ENCODE measurements around the gene PAGE2. TPM values are rescaled to one million over a fixed set of nuclear protein-coding genes. Genes with fewer than 3 reads are reported as not detected.

Gene PAGE2
- total RNA-seq = not detected

GRCh38 chrX:55088795-55089489 lies at the start of gene PAGE2:
TSS of gene PAGE2 (plus strand) at chrX:55089018. CDS start at chrX:55090021, 1,003 bp downstream.

GRCh38 chrX:55074851-55075467 lies 13.9 kb upstream of the PAGE2 start, which contains the start of gene PAGE2B:
TSS of gene PAGE2B (plus strand) at chrX:55075030. CDS start at chrX:55076042, 1,012 bp downstream.

Other genes with a start within 250 kb of the PAGE2 start
- gene TRO, start 168.2 kb upstream of the PAGE2 start, total RNA-seq = 126 TPM
- gene PFKFB1, start 94.8 kb upstream of the PAGE2 start, total RNA-seq = 0.23 TPM
- gene APEX2, start 88.7 kb upstream of the PAGE2 start, total RNA-seq = 3.2 TPM
- gene ALAS2, start 58.0 kb upstream of the PAGE2 start, total RNA-seq = 60.7 TPM
- gene PAGE2B, start 14.0 kb upstream of the PAGE2 start, total RNA-seq = not detected
- not detected for gene PAGE5, start 131.3 kb downstream of the PAGE2 start, total RNA-seq
- gene PAGE3, start 175.9 kb downstream of the PAGE2 start, total RNA-seq = not detected

Measured in diencephalon (tissue), 1 donor.